GM19468 (cell line): ENCODE measurements around the gene ZSCAN12.
"Not testable (repeated sequence)": the region's sequence is repeated elsewhere in the genome, so short reads cannot be mapped to it uniquely, and the experiment has no call there.

Experiments
- ATAC-seq: cut with Tn5 transposase; IDR thresholded peaks from one replicate; pipeline ENCODE4 v1.9.1; 2021; ENCODE audit warnings: mild to moderate bottlenecking, moderate library complexity, moderate number of reproducible peaks; ENCODE audit not compliant: unreplicated experiment; ENCODE audit errors: extremely low read depth

Gene ZSCAN12

GRCh38 chr6:28399350-28400121, at the start of gene ZSCAN12:
TSS of gene ZSCAN12 (minus strand) at chr6:28399747. CDS start at chr6:28398405, 1,342 bp downstream.
- ATAC-seq = no peak

- no peak for ATAC-seq
These were observed 49.5 kb upstream of the ZSCAN12 start for GRCh38 chr6:28449056-28449455.

- not testable (repeated sequence) for ATAC-seq
These were observed 48.0 kb upstream of the ZSCAN12 start for GRCh38 chr6:28447512-28447906.

- no peak for ATAC-seq
These were observed 47.4 kb upstream of the ZSCAN12 start for GRCh38 chr6:28446818-28447511.

GRCh38 chr6:28444759-28445158, 45.2 kb upstream of the ZSCAN12 start:
- ATAC-seq = not testable (repeated sequence)

- peak; percentile 52 for ATAC-seq
These were observed 43.7 kb upstream of the ZSCAN12 start, which contains the start of gene ZSCAN23 for GRCh38 chr6:28443112-28443773. TSS of gene ZSCAN23 (minus strand) at chr6:28443491. CDS start at chr6:28436266, 7,225 bp downstream.

- no peak for ATAC-seq
These were observed 43.0 kb upstream of the ZSCAN12 start for GRCh38 chr6:28442586-28442985.

- no peak for ATAC-seq
These were observed 36.9 kb upstream of the ZSCAN12 start for GRCh38 chr6:28436404-28436803.

GRCh38 chr6:28433119-28433518, 33.6 kb upstream of the ZSCAN12 start:
- ATAC-seq = no peak

GRCh38 chr6:28429781-28430180, 30.2 kb upstream of the ZSCAN12 start:
- ATAC-seq = no peak

- ATAC-seq = peak; percentile 39
These were observed 26.5 kb upstream of the ZSCAN12 start for GRCh38 chr6:28425944-28426541.

- ATAC-seq = no peak
These were observed 24.6 kb upstream of the ZSCAN12 start for GRCh38 chr6:28424163-28424562.

- ATAC-seq = no peak
These were observed 24.0 kb upstream of the ZSCAN12 start for GRCh38 chr6:28423546-28423945.

- ATAC-seq = no peak
These were observed 14.1 kb upstream of the ZSCAN12 start for GRCh38 chr6:28413681-28414080.

- no peak for ATAC-seq
These were observed 11.2 kb upstream of the ZSCAN12 start for GRCh38 chr6:28410767-28411166.

- no peak for ATAC-seq
These were observed 8.7 kb upstream of the ZSCAN12 start for GRCh38 chr6:28408076-28408802.

- no peak for ATAC-seq
These were observed 7.9 kb upstream of the ZSCAN12 start for GRCh38 chr6:28407401-28407800.

- not testable (repeated sequence) for ATAC-seq
These were observed 4.4 kb upstream of the ZSCAN12 start for GRCh38 chr6:28403923-28404322.

GRCh38 chr6:28402197-28402596, 2.6 kb upstream of the ZSCAN12 start:
- no peak for ATAC-seq

GRCh38 chr6:28401172-28401571, 1.6 kb upstream of the ZSCAN12 start:
- ATAC-seq = no peak
